Endothelial cell of umbilical vein (primary cell): ENCODE results near the gene PDLIM3. TPM values are rescaled to one million over a fixed set of nuclear protein-coding genes. Genes with fewer than 3 reads are reported as not detected.

ENCODE experiments used
- BruUV-seq: library from RNA; stranded (reverse); fragments of 400-500 nt; replicated peaks from 2 replicates; lab custom pipeline; 2021; lab: Mats Ljungman, UMichigan
- CTCF ChIA-PET: fragments of 300-600, 350-600 bp; sonication (Branson Sonifier 250); formaldehyde crosslinking; loops from one replicate; lab custom pipeline; 2021; ENCODE audit warnings: antibody characterized with exemption, inconsistent platforms; lab: Charles Lee
- POLR2A ChIA-PET: fragments of 300-600, 350-600 bp; sonication (Branson Sonifier 250); formaldehyde crosslinking; loops from one replicate; lab custom pipeline; 2021; ENCODE audit warnings: antibody characterized with exemption, inconsistent platforms; lab: Charles Lee
- DNase-seq: peaks from one replicate; pipeline ENCODE4 v3.0.0-alpha.2; 2011; ENCODE audit warnings: low read depth, low spot score
- FAIRE-seq: peaks from 2 replicates; lab custom pipeline; 2011; peaks lifted over from hg19 to GRCh38; lab: Jason Lieb, UNC
- H2AFZ ChIP-seq: 2 replicates; pipeline ENCODE4 v1.6.0; 2012; ENCODE audit warnings: low read depth, low read length, control low read depth, inconsistent platforms
- H3K27ac ChIP-seq: 2 replicates; pipeline ENCODE4 v1.5.1; 2011; ENCODE audit warnings: low read depth, mild to moderate bottlenecking, control low read depth, low read length, moderate library complexity; ENCODE audit not compliant: insufficient read depth
- H3K27me3 ChIP-seq, 2 experiments: 2 replicates each; pipeline versions ENCODE4 v1.6.0 to v1.6.1; 2011; ENCODE audit warnings: low read length in 2 of 2, mixed read lengths in 1 of 2; ENCODE audit not compliant: control insufficient read depth in 2 of 2, insufficient read depth in 2 of 2
- H3K36me3 ChIP-seq, 2 experiments: 2 replicates in 1 of 2; 3 replicates in 1 of 2; pipeline ENCODE4 v1.5.1; 2011; ENCODE audit warnings: low read length in 2 of 2, mild to moderate bottlenecking in 1 of 2, moderate library complexity in 1 of 2; ENCODE audit not compliant: control insufficient read depth in 2 of 2, insufficient read depth in 2 of 2; ENCODE audit errors: extremely low read depth in 1 of 2
- H3K4me1 ChIP-seq: 3 replicates; pipeline ENCODE4 v1.5.1; 2011; ENCODE audit warnings: mild to moderate bottlenecking, low read length; ENCODE audit not compliant: control insufficient read depth, insufficient read depth; ENCODE audit errors: extremely low read depth
- H3K4me2 ChIP-seq: 2 replicates; pipeline ENCODE4 v1.6.1; 2011; ENCODE audit warnings: low read length, control low read depth, mixed read lengths; ENCODE audit not compliant: insufficient read depth
- H3K4me3 ChIP-seq, 3 experiments: fragments of 200-600 bp in 1 of 3; sonication (generic), shearing (Covaris generic) in 1 of 3; replicated peaks in 1 of 3; 2 replicates each; pipeline ENCODE4 v1.5.1; 2011 to 2016; ENCODE audit warnings: control low read depth in 3 of 3, low read length in 3 of 3, mild to moderate bottlenecking in 2 of 3, inconsistent platforms in 1 of 3, low read depth in 1 of 3, moderate library complexity in 1 of 3; ENCODE audit not compliant: insufficient read depth in 1 of 3
- H3K79me2 ChIP-seq: 2 replicates; pipeline ENCODE4 v1.6.0; 2012; ENCODE audit warnings: low read length, inconsistent platforms; ENCODE audit not compliant: control insufficient read depth, insufficient read depth
- H3K9ac ChIP-seq: replicated peaks from 2 replicates; pipeline ENCODE3; 2011; ENCODE audit warnings: low read length, control low read depth; ENCODE audit not compliant: insufficient read depth; ENCODE audit errors: extremely low read depth
- H3K9me1 ChIP-seq: replicated peaks from 3 replicates; pipeline ENCODE4 v1.6.0; 2011; ENCODE audit warnings: mild to moderate bottlenecking, low read length; ENCODE audit not compliant: control insufficient read depth, insufficient read depth; ENCODE audit errors: extremely low read depth
- H3K9me3 ChIP-seq: replicated peaks from 2 replicates; pipeline ENCODE4 v1.5.1; 2012; ENCODE audit warnings: low read length, inconsistent platforms; ENCODE audit not compliant: control insufficient read depth, insufficient read depth
- H4K20me1 ChIP-seq: replicated peaks from 2 replicates; pipeline ENCODE3; 2011; ENCODE audit warnings: mild to moderate bottlenecking, low read length; ENCODE audit not compliant: control insufficient read depth, insufficient read depth; ENCODE audit errors: extremely low read depth
- CTCF ChIP-seq, 2 donors: IDR thresholded peaks; 1 replicate in 1 of 2; 2 replicates in 1 of 2; pipeline ENCODE4 v1.5.1; 2011; ENCODE audit warnings: low read length in 2 of 2, mild to moderate bottlenecking in 2 of 2, moderate library complexity in 2 of 2, control low read depth in 1 of 2, inconsistent platforms in 1 of 2, low read depth in 1 of 2; ENCODE audit not compliant: insufficient read depth in 1 of 2; ENCODE audit errors: extremely low read depth in 1 of 2
- EZH2 ChIP-seq: IDR thresholded peaks from 2 replicates; pipeline ENCODE4 v1.6.1; 2012; ENCODE audit warnings: borderline replicate concordance, low read depth, mild to moderate bottlenecking, moderate library complexity, low read length, inconsistent platforms; ENCODE audit not compliant: severe bottlenecking
- FOS ChIP-seq: IDR thresholded peaks from 2 replicates; pipeline ENCODE4 v1.6.1; 2011; ENCODE audit warnings: mild to moderate bottlenecking, low read length, moderate library complexity, borderline replicate concordance; ENCODE audit not compliant: insufficient read depth
- GATA2 ChIP-seq: IDR thresholded peaks from 2 replicates; pipeline ENCODE4 v1.7.0; 2011; ENCODE audit warnings: low read depth, mild to moderate bottlenecking, moderate library complexity, mixed read lengths, low read length; ENCODE audit not compliant: insufficient read length, insufficient read depth
- JUN ChIP-seq: IDR thresholded peaks from 2 replicates; pipeline ENCODE4 v1.6.1; 2011; ENCODE audit warnings: borderline replicate concordance, low read depth; ENCODE audit not compliant: insufficient read length, insufficient read depth
- MAX ChIP-seq: IDR thresholded peaks from 2 replicates; pipeline ENCODE4 v1.6.1; 2011; ENCODE audit not compliant: insufficient read depth, insufficient read length
- MYC ChIP-seq: IDR thresholded peaks from one replicate; pipeline ENCODE4 v1.6.1; 2011; ENCODE audit warnings: mild to moderate bottlenecking, low read depth, low read length
- POLR2A ChIP-seq: IDR thresholded peaks from 2 replicates; pipeline ENCODE4 v1.6.1; 2012; ENCODE audit warnings: low read depth, mild to moderate bottlenecking, control low read depth, low read length
- POLR2AphosphoS5 ChIP-seq: IDR thresholded peaks from 2 replicates; pipeline ENCODE4 v1.6.1; 2012; ENCODE audit warnings: low read depth, mild to moderate bottlenecking, control low read depth, low read length, moderate library complexity; ENCODE audit not compliant: insufficient read depth
- dilution Hi-C: fragments of 300-500 bp; cut with MboI; formaldehyde crosslinking; loops from one replicate; pipeline ENCODE4 v1.15.0; 2019; ENCODE audit warnings: low sequenced_read_pairs; ENCODE audit not compliant: extremely low pct_ligation_motif_present
- intact Hi-C: fragments of 100-400 bp; cut with micrococcal nuclease; formaldehyde crosslinking; loops from one replicate; pipeline ENCODE4 v1.10.0; 2022
- polyA plus RNA-seq, 4 experiments: library from polyadenylated mRNA; depleted of rRNA in 3 of 4; stranded (reverse) in 3 of 4; unstranded in 1 of 4; fragments of >200 nt; gene quantifications; 2 replicates each; pipeline versions ENCODE4 v1.2.1 to v1.2.3, GENCODE V29; 2011 to 2012; ENCODE audit warnings: missing spikeins in 1 of 4
- total RNA-seq: library from RNA; stranded (reverse); gene quantifications from 2 replicates; pipeline ENCODE4 v1.2.3, GENCODE V29; 2021

Gene PDLIM3
- total and polyA plus RNA-seq, 2 donors (not counting 3 experiments of a cell fraction or from before 2014, with no cell fraction given), result 9.7 to 17.6 TPM

GRCh38 chr4:185515248-185515647 lies 20.1 kb downstream of the PDLIM3 start:
- Histone ChIP-seq H3K9me1 (no peaks in the 10 kb centered on the region), H3K27me3 (no peaks in the 10 kb centered on the region), H3K9ac (no peak overlapping the region), H3K4me2 (no peak overlapping the region), H3K36me3 (no peaks in the 10 kb centered on the region), H3K4me3 (no peak overlapping the region), H3K79me2 (no peaks in the 10 kb centered on the region), H3K9me3 (no peaks in the 10 kb centered on the region), H3K27ac (no peak overlapping the region), H4K20me1 (no peaks in the 10 kb centered on the region), H3K4me1 (peaks cover 36% of the 10 kb centered on the region), H2AFZ (no peak overlapping the region)
- ChIA-PET CTCF (interaction anchor here (0.9 to 4.9 kb wide), 4 partner anchors 20 to 523 kb away, joined by 3 to 24 read pairs (median 6); partner anchors contain the start of gene PDLIM3), POLR2A (interaction anchor here (0.6 kb wide), 1 partner anchor 52 kb away, joined by 3 read pairs; no protein-coding TSS in a partner anchor)
- TF ChIP-seq FOS, result no peak
- no peak for TF ChIP-seq MAX
- no peak for TF ChIP-seq MYC
- TF ChIP-seq GATA2, result no peak
- TF ChIP-seq EZH2, result no peak
- no peak for TF ChIP-seq POLR2A
- TF ChIP-seq JUN, result no peak
- no peak for TF ChIP-seq POLR2AphosphoS5
- TF ChIP-seq CTCF (IDR thresholded peaks at IDR 0.05; ENCODE audit: extremely low read depth in 1 of 2, insufficient read depth in 1 of 2, low read depth in 1 of 2, low read length in 2 of 2), result no peak
- no peak for FAIRE-seq
- BruUV-seq, result no TSS peak
- DNase-seq, result no peak
- intact Hi-C loops, result no loop called here
- dilution Hi-C loops, result no loop called here
